22Rv1 (cell line): Measurements from ENCODE around the gene SLC22A5.

Experiments used
- CTCF ChIP-seq: fragments of 450-650 bp; IDR thresholded peaks from 2 replicates; pipeline ENCODE4 v1.5.1; 2017; ENCODE audit warnings: mild to moderate bottlenecking
- ZFX ChIP-seq: fragments of 450-650 bp; IDR thresholded peaks from 2 replicates; pipeline ENCODE4 v1.6.1; 2017; ENCODE audit warnings: antibody characterized with exemption, borderline replicate concordance

DNA sequence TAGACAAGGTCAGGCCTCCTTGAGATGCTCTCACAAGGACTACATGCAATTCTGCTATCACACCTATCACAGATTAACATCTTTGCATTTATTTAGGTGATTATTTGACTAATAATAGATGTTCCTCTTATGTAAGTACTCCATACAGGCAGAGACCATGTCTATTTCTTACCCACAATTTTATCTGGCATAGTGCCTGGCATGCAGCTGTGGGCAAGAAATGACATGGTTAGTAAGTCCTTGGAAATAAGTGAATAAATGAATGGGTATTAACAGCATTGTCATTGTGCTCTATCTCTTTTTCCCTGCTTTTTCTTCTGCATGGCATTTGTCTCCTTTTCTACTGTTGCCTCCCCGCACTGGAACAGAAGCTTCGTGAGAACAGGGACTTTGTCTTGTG lies 49.4 kb downstream of the SLC22A5 start:
- TF ChIP-seq CTCF (no peak), ZFX (no peak)
